ENCODE data around the gene GTF3C4. TPM values are rescaled to one million over a fixed set of nuclear protein-coding genes. Genes with fewer than 3 reads are reported as not detected.

GTF3C4 gene
- total and polyA plus RNA-seq, 2 of the 8 experiments (the other 6 are each of a cell fraction or from before 2014, with no cell fraction given), result 6.8 to 39.2 TPM

GRCh38 chr9:132732326-132733259 is 62.3 kb downstream of the GTF3C4 start (continued):
- TF ChIP-seq, protein P1, sequence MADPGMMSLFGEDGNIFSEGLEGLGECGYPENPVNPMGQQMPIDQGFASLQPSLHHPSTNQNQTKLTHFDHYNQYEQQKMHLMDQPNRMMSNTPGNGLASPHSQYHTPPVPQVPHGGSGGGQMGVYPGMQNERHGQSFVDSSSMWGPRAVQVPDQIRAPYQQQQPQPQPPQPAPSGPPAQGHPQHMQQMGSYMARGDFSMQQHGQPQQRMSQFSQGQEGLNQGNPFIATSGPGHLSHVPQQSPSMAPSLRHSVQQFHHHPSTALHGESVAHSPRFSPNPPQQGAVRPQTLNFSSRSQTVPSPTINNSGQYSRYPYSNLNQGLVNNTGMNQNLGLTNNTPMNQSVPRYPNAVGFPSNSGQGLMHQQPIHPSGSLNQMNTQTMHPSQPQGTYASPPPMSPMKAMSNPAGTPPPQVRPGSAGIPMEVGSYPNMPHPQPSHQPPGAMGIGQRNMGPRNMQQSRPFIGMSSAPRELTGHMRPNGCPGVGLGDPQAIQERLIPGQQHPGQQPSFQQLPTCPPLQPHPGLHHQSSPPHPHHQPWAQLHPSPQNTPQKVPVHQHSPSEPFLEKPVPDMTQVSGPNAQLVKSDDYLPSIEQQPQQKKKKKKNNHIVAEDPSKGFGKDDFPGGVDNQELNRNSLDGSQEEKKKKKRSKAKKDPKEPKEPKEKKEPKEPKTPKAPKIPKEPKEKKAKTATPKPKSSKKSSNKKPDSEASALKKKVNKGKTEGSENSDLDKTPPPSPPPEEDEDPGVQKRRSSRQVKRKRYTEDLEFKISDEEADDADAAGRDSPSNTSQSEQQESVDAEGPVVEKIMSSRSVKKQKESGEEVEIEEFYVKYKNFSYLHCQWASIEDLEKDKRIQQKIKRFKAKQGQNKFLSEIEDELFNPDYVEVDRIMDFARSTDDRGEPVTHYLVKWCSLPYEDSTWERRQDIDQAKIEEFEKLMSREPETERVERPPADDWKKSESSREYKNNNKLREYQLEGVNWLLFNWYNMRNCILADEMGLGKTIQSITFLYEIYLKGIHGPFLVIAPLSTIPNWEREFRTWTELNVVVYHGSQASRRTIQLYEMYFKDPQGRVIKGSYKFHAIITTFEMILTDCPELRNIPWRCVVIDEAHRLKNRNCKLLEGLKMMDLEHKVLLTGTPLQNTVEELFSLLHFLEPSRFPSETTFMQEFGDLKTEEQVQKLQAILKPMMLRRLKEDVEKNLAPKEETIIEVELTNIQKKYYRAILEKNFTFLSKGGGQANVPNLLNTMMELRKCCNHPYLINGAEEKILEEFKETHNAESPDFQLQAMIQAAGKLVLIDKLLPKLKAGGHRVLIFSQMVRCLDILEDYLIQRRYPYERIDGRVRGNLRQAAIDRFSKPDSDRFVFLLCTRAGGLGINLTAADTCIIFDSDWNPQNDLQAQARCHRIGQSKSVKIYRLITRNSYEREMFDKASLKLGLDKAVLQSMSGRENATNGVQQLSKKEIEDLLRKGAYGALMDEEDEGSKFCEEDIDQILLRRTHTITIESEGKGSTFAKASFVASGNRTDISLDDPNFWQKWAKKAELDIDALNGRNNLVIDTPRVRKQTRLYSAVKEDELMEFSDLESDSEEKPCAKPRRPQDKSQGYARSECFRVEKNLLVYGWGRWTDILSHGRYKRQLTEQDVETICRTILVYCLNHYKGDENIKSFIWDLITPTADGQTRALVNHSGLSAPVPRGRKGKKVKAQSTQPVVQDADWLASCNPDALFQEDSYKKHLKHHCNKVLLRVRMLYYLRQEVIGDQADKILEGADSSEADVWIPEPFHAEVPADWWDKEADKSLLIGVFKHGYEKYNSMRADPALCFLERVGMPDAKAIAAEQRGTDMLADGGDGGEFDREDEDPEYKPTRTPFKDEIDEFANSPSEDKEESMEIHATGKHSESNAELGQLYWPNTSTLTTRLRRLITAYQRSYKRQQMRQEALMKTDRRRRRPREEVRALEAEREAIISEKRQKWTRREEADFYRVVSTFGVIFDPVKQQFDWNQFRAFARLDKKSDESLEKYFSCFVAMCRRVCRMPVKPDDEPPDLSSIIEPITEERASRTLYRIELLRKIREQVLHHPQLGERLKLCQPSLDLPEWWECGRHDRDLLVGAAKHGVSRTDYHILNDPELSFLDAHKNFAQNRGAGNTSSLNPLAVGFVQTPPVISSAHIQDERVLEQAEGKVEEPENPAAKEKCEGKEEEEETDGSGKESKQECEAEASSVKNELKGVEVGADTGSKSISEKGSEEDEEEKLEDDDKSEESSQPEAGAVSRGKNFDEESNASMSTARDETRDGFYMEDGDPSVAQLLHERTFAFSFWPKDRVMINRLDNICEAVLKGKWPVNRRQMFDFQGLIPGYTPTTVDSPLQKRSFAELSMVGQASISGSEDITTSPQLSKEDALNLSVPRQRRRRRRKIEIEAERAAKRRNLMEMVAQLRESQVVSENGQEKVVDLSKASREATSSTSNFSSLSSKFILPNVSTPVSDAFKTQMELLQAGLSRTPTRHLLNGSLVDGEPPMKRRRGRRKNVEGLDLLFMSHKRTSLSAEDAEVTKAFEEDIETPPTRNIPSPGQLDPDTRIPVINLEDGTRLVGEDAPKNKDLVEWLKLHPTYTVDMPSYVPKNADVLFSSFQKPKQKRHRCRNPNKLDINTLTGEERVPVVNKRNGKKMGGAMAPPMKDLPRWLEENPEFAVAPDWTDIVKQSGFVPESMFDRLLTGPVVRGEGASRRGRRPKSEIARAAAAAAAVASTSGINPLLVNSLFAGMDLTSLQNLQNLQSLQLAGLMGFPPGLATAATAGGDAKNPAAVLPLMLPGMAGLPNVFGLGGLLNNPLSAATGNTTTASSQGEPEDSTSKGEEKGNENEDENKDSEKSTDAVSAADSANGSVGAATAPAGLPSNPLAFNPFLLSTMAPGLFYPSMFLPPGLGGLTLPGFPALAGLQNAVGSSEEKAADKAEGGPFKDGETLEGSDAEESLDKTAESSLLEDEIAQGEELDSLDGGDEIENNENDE (IDR thresholded peaks at IDR 0.05; ENCODE audit: insufficient replicate concordance, low read length), result no peak
- TF ChIP-seq BRCA1 (IDR thresholded peaks at IDR 0.05; ENCODE audit: low read depth, low read length) (no peak), HDAC6 (IDR thresholded peaks at IDR 0.05; ENCODE audit: low read depth, low read length) (no peak), TAF7 (optimal IDR thresholded peaks at IDR 0.05; ENCODE audit: borderline replicate concordance, low read depth, low read length) (no peak), TCF12 (IDR thresholded peaks at IDR 0.05; ENCODE audit: low read depth, low read length) (no peak)

Measured in H1 (cell line).